ENCODE data around the gene PHKA2.
"Not testable (repeated sequence)": the region's sequence is repeated elsewhere in the genome, so short reads cannot be mapped to it uniquely, and the experiment has no call there.

The PHKA2 gene

GRCh38 chrX:18874560-18875255, 109.2 kb downstream of the PHKA2 start:
- Mint-ChIP-seq H3K27me3 (no peaks in the 10 kb centered on the region), H3K9me3 (no peaks in the 10 kb centered on the region), H3K4me1 (peaks cover 9% of the 10 kb centered on the region), H3K27ac (no peak overlapping the region), H3K4me3 (no peak overlapping the region)
- ATAC-seq (no peak), DNase-seq (no peak)

- no peak for DNase-seq
- Mint-ChIP-seq H3K27me3 (no peaks in the 10 kb centered on the region), H3K27ac (no peak overlapping the region), H3K9me3 (no peaks in the 10 kb centered on the region), H3K4me1 (peaks cover 9% of the 10 kb centered on the region), H3K4me3 (no peak overlapping the region)
- no peak for ATAC-seq
These were observed 110.1 kb downstream of the PHKA2 start for GRCh38 chrX:18873836-18874235.

GRCh38 chrX:18873189-18873791, 110.6 kb downstream of the PHKA2 start:
- DNase-seq (no peak), ATAC-seq (peak; percentile 60)
- peaks cover 9% of the 10 kb centered on the region for H3K4me1 Mint-ChIP-seq
- H3K27me3 Mint-ChIP-seq, result no peaks in the 10 kb centered on the region
- no peak overlapping the region for H3K27ac Mint-ChIP-seq
- H3K9me3 Mint-ChIP-seq, result no peaks in the 10 kb centered on the region
- H3K4me3 Mint-ChIP-seq, result peak overlapping the region in 1 of 2 donors; percentile 66

GRCh38 chrX:18872621-18873020, 111.3 kb downstream of the PHKA2 start:
- H3K4me3 Mint-ChIP-seq, result peak overlapping the region in 1 of 2 donors; percentile 66
- no peaks in the 10 kb centered on the region for H3K9me3 Mint-ChIP-seq
- no peaks in the 10 kb centered on the region for H3K27me3 Mint-ChIP-seq

GRCh38 chrX:18871970-18872369, 111.9 kb downstream of the PHKA2 start:
- peaks cover 9% of the 10 kb centered on the region for H3K4me1 Mint-ChIP-seq
- H3K27me3 Mint-ChIP-seq, result no peaks in the 10 kb centered on the region
- H3K9me3 Mint-ChIP-seq, result no peaks in the 10 kb centered on the region
- H3K4me3 Mint-ChIP-seq, result no peak overlapping the region
- ATAC-seq (no peak), DNase-seq (no peak)
- no peak overlapping the region for H3K27ac Mint-ChIP-seq

More at GRCh38 chrX:18872621-18873020, 111.3 kb downstream of the PHKA2 start:
- Mint-ChIP-seq H3K4me1 (peaks cover 9% of the 10 kb centered on the region), H3K27ac (no peak overlapping the region)
- ATAC-seq (no peak), DNase-seq (no peak)

- no peak for ATAC-seq
- Mint-ChIP-seq H3K27me3 (no peaks in the 10 kb centered on the region), H3K27ac (no peak overlapping the region), H3K4me3 (no peak overlapping the region), H3K4me1 (peaks cover 9% of the 10 kb centered on the region), H3K9me3 (no peaks in the 10 kb centered on the region)
- no peak for DNase-seq
These were observed 112.6 kb downstream of the PHKA2 start for GRCh38 chrX:18871161-18871890.

GRCh38 chrX:18864390-18864920, 119.5 kb downstream of the PHKA2 start:
- Mint-ChIP-seq H3K9me3 (no peaks in the 10 kb centered on the region), H3K27me3 (no peaks in the 10 kb centered on the region), H3K27ac (no peak overlapping the region), H3K4me1 (no peaks in the 10 kb centered on the region), H3K4me3 (no peak overlapping the region)
- ATAC-seq, result no peak
- no peak for DNase-seq

- no peaks in the 10 kb centered on the region for H3K9me3 Mint-ChIP-seq
- DNase-seq (no peak), ATAC-seq (no peak)
- no peak overlapping the region for H3K27ac Mint-ChIP-seq
- no peaks in the 10 kb centered on the region for H3K27me3 Mint-ChIP-seq
- H3K4me3 Mint-ChIP-seq, result no peak overlapping the region
- peaks cover 2% of the 10 kb centered on the region for H3K4me1 Mint-ChIP-seq
These were observed 122.4 kb downstream of the PHKA2 start for GRCh38 chrX:18861511-18861910.

GRCh38 chrX:18856645-18856997, 127.3 kb downstream of the PHKA2 start:
- DNase-seq, result no peak
- no peak overlapping the region for H3K27ac Mint-ChIP-seq
- H3K4me3 Mint-ChIP-seq, result no peak overlapping the region
- no peak for ATAC-seq
- H3K4me1 Mint-ChIP-seq, result peaks cover 29% of the 10 kb centered on the region
- H3K27me3 Mint-ChIP-seq, result no peaks in the 10 kb centered on the region
- no peaks in the 10 kb centered on the region for H3K9me3 Mint-ChIP-seq

GRCh38 chrX:18855919-18856644, 127.8 kb downstream of the PHKA2 start:
- H3K27me3 Mint-ChIP-seq, result no peaks in the 10 kb centered on the region
- no peak overlapping the region for H3K4me3 Mint-ChIP-seq
- DNase-seq (no peak), ATAC-seq (peak; percentile 60)
- H3K27ac Mint-ChIP-seq, result no peak overlapping the region
- no peaks in the 10 kb centered on the region for H3K9me3 Mint-ChIP-seq
- H3K4me1 Mint-ChIP-seq, result peaks cover 29% of the 10 kb centered on the region

GRCh38 chrX:18847901-18848300, 136.0 kb downstream of the PHKA2 start:
- ATAC-seq, H3K27me3 Mint-ChIP-seq, H3K27ac Mint-ChIP-seq, H3K4me1 Mint-ChIP-seq, H3K9me3 Mint-ChIP-seq, DNase-seq, H3K4me3 Mint-ChIP-seq: not testable (repeated sequence)

Data from stimulated activated naive CD8-positive, alpha-beta T cell treated with anti-CD3 and anti-CD28 coated beads, Interleukin-15, amount 100 ng/mL, for 72 hours (primary cell).